OCI-LY7 (cell line): ENCODE results near the gene DEGS1.

ENCODE experiments used
- CTCF ChIP-seq: fragments of 200-600 bp; sonication (generic); conservative IDR thresholded peaks from 2 replicates; pipeline ENCODE4 v1.5.1; 2014; ENCODE audit warnings: mild to moderate bottlenecking, antibody characterized with exemption, low read length, moderate library complexity, mixed read lengths
- EZH2phosphoT487 ChIP-seq: fragments of 200-600 bp; sonication (generic); IDR thresholded peaks from 2 replicates; pipeline ENCODE4 v1.6.1; 2018; ENCODE audit warnings: low read depth, borderline replicate concordance, mild to moderate bottlenecking, mixed run types, antibody characterized with exemption, low read length, moderate library complexity, mixed read lengths

GRCh38 chr1:224226849-224227502 is 43.9 kb downstream of the DEGS1 start:
- TF ChIP-seq CTCF (no peak), EZH2phosphoT487 (no peak)
